ENCODE data around the gene PALLD. TPM values are rescaled to one million over a fixed set of nuclear protein-coding genes. Genes with fewer than 3 reads are reported as not detected.
A peak's percentile ranks its signal among the peaks of the same experiment; 100 is the strongest.

The PALLD gene
- total RNA-seq, 1 donor from 2014 or later: 16.4 TPM

GRCh38 chr4:168844353-168845049, 347.6 kb downstream of the PALLD start:
- Mint-ChIP-seq H3K4me1 (ENCODE audit: unreplicated experiment) (peaks cover 13% of the 10 kb centered on the region), H3K9me3 (ENCODE audit: unreplicated experiment) (no peaks in the 10 kb centered on the region), H3K27me3 (ENCODE audit: unreplicated experiment) (no peaks in the 10 kb centered on the region), H3K36me3 (ENCODE audit: low read depth, unreplicated experiment) (no peaks in the 10 kb centered on the region), H3K27ac (ENCODE audit: unreplicated experiment) (no peak overlapping the region), H3K4me3 (ENCODE audit: unreplicated experiment) (no peak overlapping the region)
- DNase-seq (ENCODE audit: low spot score): no peak
- TF ChIP-seq CTCF (IDR thresholded peaks at IDR 0.05; ENCODE audit: unreplicated experiment): no peak

GRCh38 chr4:168845897-168846296, 349.0 kb downstream of the PALLD start:
- H3K27me3 Mint-ChIP-seq (ENCODE audit: unreplicated experiment): no peaks in the 10 kb centered on the region
- DNase-seq (ENCODE audit: low spot score): no peak
- no peaks in the 10 kb centered on the region for H3K9me3 Mint-ChIP-seq (ENCODE audit: unreplicated experiment)
- no peak overlapping the region for H3K4me3 Mint-ChIP-seq (ENCODE audit: unreplicated experiment)
- H3K36me3 Mint-ChIP-seq (ENCODE audit: low read depth, unreplicated experiment): no peaks in the 10 kb centered on the region
- no peak for TF ChIP-seq CTCF (IDR thresholded peaks at IDR 0.05; ENCODE audit: unreplicated experiment)
- no peak overlapping the region for H3K27ac Mint-ChIP-seq (ENCODE audit: unreplicated experiment)
- peaks cover 21% of the 10 kb centered on the region for H3K4me1 Mint-ChIP-seq (ENCODE audit: unreplicated experiment)

GRCh38 chr4:168846414-168846813, 349.6 kb downstream of the PALLD start:
- TF ChIP-seq CTCF (IDR thresholded peaks at IDR 0.05; ENCODE audit: unreplicated experiment): no peak
- H3K27me3 Mint-ChIP-seq (ENCODE audit: unreplicated experiment): no peaks in the 10 kb centered on the region
- H3K4me3 Mint-ChIP-seq (ENCODE audit: unreplicated experiment): no peak overlapping the region
- no peak overlapping the region for H3K27ac Mint-ChIP-seq (ENCODE audit: unreplicated experiment)
- H3K36me3 Mint-ChIP-seq (ENCODE audit: low read depth, unreplicated experiment): no peaks in the 10 kb centered on the region
- H3K9me3 Mint-ChIP-seq (ENCODE audit: unreplicated experiment): no peaks in the 10 kb centered on the region
- DNase-seq (ENCODE audit: low spot score): no peak
- H3K4me1 Mint-ChIP-seq (ENCODE audit: unreplicated experiment): peaks cover 25% of the 10 kb centered on the region

- no peaks in the 10 kb centered on the region for H3K36me3 Mint-ChIP-seq (ENCODE audit: low read depth, unreplicated experiment)
- H3K4me1 Mint-ChIP-seq (ENCODE audit: unreplicated experiment): peaks cover 25% of the 10 kb centered on the region
- no peaks in the 10 kb centered on the region for H3K9me3 Mint-ChIP-seq (ENCODE audit: unreplicated experiment)
- no peak overlapping the region for H3K4me3 Mint-ChIP-seq (ENCODE audit: unreplicated experiment)
- H3K27me3 Mint-ChIP-seq (ENCODE audit: unreplicated experiment): no peaks in the 10 kb centered on the region
- no peak for TF ChIP-seq CTCF (IDR thresholded peaks at IDR 0.05; ENCODE audit: unreplicated experiment)
- no peak for DNase-seq (ENCODE audit: low spot score)
- H3K27ac Mint-ChIP-seq (ENCODE audit: unreplicated experiment): peak overlapping the region; percentile 50
These were observed 351.1 kb downstream of the PALLD start for GRCh38 chr4:168847771-168848502.
